ENCODE measurements around the gene ECSIT.

- no peak for TF ChIP-seq TAF1 (IDR thresholded peaks at IDR 0.05; ENCODE audit: borderline replicate concordance, low read depth, low read length)
- TF ChIP-seq POLR2AphosphoS5 (IDR thresholded peaks at IDR 0.05; ENCODE audit: low read depth, low read length), result no peak
- TF ChIP-seq POLR2A (IDR thresholded peaks at IDR 0.05; ENCODE audit: low read depth, low read length), result no peak
Observed at GRCh38 chr19:11463391-11463790, 65.5 kb downstream of the ECSIT start.
